OCI-LY7 (cell line): ENCODE results near the gene PLPP3. TPM values are rescaled to one million over a fixed set of nuclear protein-coding genes. Genes with fewer than 3 reads are reported as not detected.

Experiments used
- BruUV-seq: library from RNA; stranded (reverse); fragments of 400-500 nt; replicated peaks from 2 replicates; lab custom pipeline; 2021; lab: Mats Ljungman, UMichigan
- CTCF ChIA-PET: fragments of 300-600 bp; sonication (Branson Sonifier 250); formaldehyde crosslinking; loops from one replicate; lab custom pipeline; 2022; ENCODE audit warnings: antibody characterized with exemption; ENCODE audit not compliant: unreplicated experiment; lab: Charles Lee
- POLR2A ChIA-PET: fragments of 300-600 bp; sonication (Branson Sonifier 250); formaldehyde crosslinking; loops from one replicate; lab custom pipeline; 2022; ENCODE audit warnings: antibody characterized with exemption; lab: Charles Lee
- DNase-seq: peaks from one replicate; pipeline ENCODE4 v3.0.0-alpha.2; 2015; ENCODE audit warnings: low spot score
- H2AFZ ChIP-seq: fragments of 200-600 bp; sonication (generic), shearing (Covaris generic); 2 replicates; pipeline ENCODE4 v1.6.1; 2014; ENCODE audit warnings: mild to moderate bottlenecking, antibody characterized with exemption, low read length, moderate library complexity
- H3K27ac ChIP-seq: fragments of 200-600 bp; sonication (generic); 2 replicates; pipeline ENCODE4 v1.5.1; 2014; ENCODE audit warnings: mixed run types, low read depth, mild to moderate bottlenecking, moderate library complexity, low read length, inconsistent platforms; ENCODE audit not compliant: poor library complexity, severe bottlenecking
- H3K36me3 ChIP-seq: fragments of 200-600 bp; sonication (generic); 2 replicates; pipeline ENCODE4 v1.6.1; 2014; ENCODE audit warnings: mild to moderate bottlenecking, antibody characterized with exemption, low read length, moderate library complexity, mixed read lengths; ENCODE audit not compliant: insufficient read depth
- H3K4me1 ChIP-seq: fragments of 200-600 bp; sonication (generic); 2 replicates; pipeline ENCODE4 v1.5.1; 2014; ENCODE audit warnings: mild to moderate bottlenecking, low read length; ENCODE audit not compliant: insufficient read depth, poor library complexity, severe bottlenecking
- H3K4me2 ChIP-seq: fragments of 200-600 bp; sonication (generic); 2 replicates; pipeline ENCODE4 v1.6.1; 2014; ENCODE audit warnings: mild to moderate bottlenecking, low read length
- H3K4me3 ChIP-seq: fragments of 200-600 bp; sonication (generic); 2 replicates; pipeline ENCODE4 v1.5.1; 2014; ENCODE audit warnings: mild to moderate bottlenecking, low read depth, low read length; ENCODE audit not compliant: poor library complexity, severe bottlenecking
- H3K79me2 ChIP-seq: fragments of 200-600 bp; sonication (generic); 2 replicates; pipeline ENCODE4 v1.6.1; 2016; ENCODE audit warnings: low read depth, mild to moderate bottlenecking, low read length, moderate library complexity, mixed read lengths; ENCODE audit not compliant: insufficient read depth
- H3K9me2 ChIP-seq: fragments of 200-600 bp; sonication (generic); 2 replicates; pipeline ENCODE4 v1.6.1; 2016; ENCODE audit warnings: mild to moderate bottlenecking, low read length, mixed read lengths; ENCODE audit not compliant: insufficient read depth
- H3K9me3 ChIP-seq: fragments of 200-600 bp; sonication (generic); 2 replicates; pipeline ENCODE4 v1.6.1; 2014; ENCODE audit warnings: mild to moderate bottlenecking, mixed run types, low read length, mixed read lengths
- H4K20me1 ChIP-seq: fragments of 200-600 bp; sonication (generic); 2 replicates; pipeline ENCODE4 v1.6.1; 2014; ENCODE audit warnings: mild to moderate bottlenecking, antibody characterized with exemption, low read length, moderate library complexity, mixed read lengths; ENCODE audit not compliant: insufficient read depth
- CTCF ChIP-seq: fragments of 200-600 bp; sonication (generic); conservative IDR thresholded peaks from 2 replicates; pipeline ENCODE4 v1.5.1; 2014; ENCODE audit warnings: mild to moderate bottlenecking, antibody characterized with exemption, low read length, moderate library complexity, mixed read lengths
- EZH2phosphoT487 ChIP-seq: fragments of 200-600 bp; sonication (generic); IDR thresholded peaks from 2 replicates; pipeline ENCODE4 v1.6.1; 2018; ENCODE audit warnings: low read depth, borderline replicate concordance, mild to moderate bottlenecking, mixed run types, antibody characterized with exemption, low read length, moderate library complexity, mixed read lengths
- intact Hi-C: fragments of 100-400 bp; cut with micrococcal nuclease; formaldehyde crosslinking; loops from one replicate; pipeline ENCODE4 v1.10.0; 2022; ENCODE audit not compliant: unreplicated experiment
- total RNA-seq, 2 experiments: library from RNA; depleted of rRNA in 1 of 2; stranded (reverse); fragments of >200 nt in 1 of 2; shearing (Covaris generic) in 1 of 2; gene quantifications; 2 replicates each; pipeline ENCODE4 v1.2.3, GENCODE V29; 2014 to 2022

The PLPP3 gene
- total RNA-seq, 2 experiments from 2014 or later, result 0.92 to 1.7 TPM

- no peak for TF ChIP-seq CTCF
- no peak for TF ChIP-seq EZH2phosphoT487
- no TSS peak for BruUV-seq
- no peak overlapping the region for H3K4me2 ChIP-seq
- no peak overlapping the region for H3K27ac ChIP-seq
- POLR2A ChIA-PET, result interaction anchor here (0.5 to 2.1 kb wide), 4 partner anchors 10 to 392 kb away, joined by 3 to 10 read pairs (median 6); no protein-coding TSS in a partner anchor
- DNase-seq, result no peak
- H3K4me3 ChIP-seq, result no peak overlapping the region
- no peaks in the 10 kb centered on the region for H3K9me2 ChIP-seq
- no peaks in the 10 kb centered on the region for H3K9me3 ChIP-seq
- CTCF ChIA-PET, result no interaction called here
- no peaks in the 10 kb centered on the region for H3K36me3 ChIP-seq
- intact Hi-C loops, result no loop called here
- H3K4me1 ChIP-seq, result peaks cover 56% of the 10 kb centered on the region
- no peaks in the 10 kb centered on the region for H3K79me2 ChIP-seq
- H4K20me1 ChIP-seq, result no peaks in the 10 kb centered on the region
- no peak overlapping the region for H2AFZ ChIP-seq
Measured at GRCh38 chr1:56571448-56571847, 7.9 kb downstream of the PLPP3 start.

DNA sequence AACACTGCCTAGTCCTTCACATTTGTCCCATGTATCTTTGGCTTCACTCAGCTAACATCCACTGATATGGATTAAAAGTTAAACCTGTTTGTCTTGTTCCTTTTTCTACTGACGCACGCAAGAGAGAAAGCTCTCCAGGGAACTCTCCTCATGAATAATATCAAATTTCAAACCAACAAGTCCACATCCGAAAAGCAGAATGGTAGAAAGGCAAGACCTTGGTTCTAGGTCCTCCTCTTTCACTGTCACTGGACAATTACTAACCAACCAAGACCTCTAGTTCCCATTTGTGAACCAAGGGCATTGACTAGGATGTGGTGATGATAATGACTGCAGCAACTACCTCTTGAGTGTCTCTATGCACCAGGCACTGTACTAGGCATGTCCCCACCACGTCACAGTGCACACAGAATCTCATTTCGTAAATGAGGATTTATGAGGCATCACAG lies 8.4 kb downstream of the PLPP3 start:
- Histone ChIP-seq H3K27ac (no peak overlapping the region), H3K9me2 (no peaks in the 10 kb centered on the region), H4K20me1 (no peaks in the 10 kb centered on the region), H3K4me1 (peaks cover 51% of the 10 kb centered on the region), H3K36me3 (no peaks in the 10 kb centered on the region), H3K79me2 (no peaks in the 10 kb centered on the region), H3K4me2 (no peak overlapping the region), H2AFZ (no peak overlapping the region), H3K9me3 (no peaks in the 10 kb centered on the region), H3K4me3 (no peak overlapping the region)
- TF ChIP-seq CTCF (no peak), EZH2phosphoT487 (no peak)
- intact Hi-C loops, result no loop called here
- ChIA-PET POLR2A (interaction anchor here (1.7 to 2.1 kb wide), 2 partner anchors 10 to 13 kb away, joined by 8 to 10 read pairs; no protein-coding TSS in a partner anchor), CTCF (no interaction called here)
- no peak for DNase-seq
- BruUV-seq, result no TSS peak

DNA sequence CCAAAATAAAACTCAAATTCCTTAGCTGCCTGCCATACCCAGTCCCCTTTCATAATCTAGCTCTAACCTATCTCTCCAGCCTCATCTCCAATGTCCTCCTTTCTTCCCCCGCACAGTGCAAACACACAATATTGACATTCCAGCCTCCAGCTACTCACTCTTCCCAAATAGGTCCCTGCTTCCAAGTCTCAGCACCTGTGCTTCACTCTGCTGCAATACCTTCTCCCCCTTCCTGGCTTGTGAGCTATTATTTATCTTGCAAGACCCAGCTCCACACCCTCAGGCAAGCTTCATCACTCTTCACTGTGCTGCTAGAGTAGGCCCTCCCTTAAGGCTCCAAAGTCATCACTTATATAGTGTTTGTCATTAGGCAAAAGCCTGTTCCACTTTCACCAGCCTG lies 9.7 kb downstream of the PLPP3 start:
- no peak overlapping the region for H3K4me3 ChIP-seq
- no peaks in the 10 kb centered on the region for H3K79me2 ChIP-seq
- H3K9me2 ChIP-seq, result no peaks in the 10 kb centered on the region
- peaks cover 45% of the 10 kb centered on the region for H3K4me1 ChIP-seq
- no TSS peak for BruUV-seq
- H3K36me3 ChIP-seq, result no peaks in the 10 kb centered on the region
- no peaks in the 10 kb centered on the region for H3K9me3 ChIP-seq
- TF ChIP-seq EZH2phosphoT487 (no peak), CTCF (no peak)
- ChIA-PET CTCF (interaction anchor here (0.6 kb wide), 1 partner anchor 337 kb away, joined by 3 read pairs; no protein-coding TSS in a partner anchor), POLR2A (interaction anchor here (0.7 to 2.1 kb wide), 3 partner anchors 9 to 145 kb away, joined by 3 to 10 read pairs (median 4); no protein-coding TSS in a partner anchor)
- H4K20me1 ChIP-seq, result no peaks in the 10 kb centered on the region
- DNase-seq, result no peak
- no peak overlapping the region for H2AFZ ChIP-seq
- no peak overlapping the region for H3K4me2 ChIP-seq
- H3K27ac ChIP-seq, result no peak overlapping the region
- intact Hi-C loops, result no loop called here
